ENCODE measurements around the gene TBC1D3G. TPM values are rescaled to one million over a fixed set of nuclear protein-coding genes. Genes with fewer than 3 reads are reported as not detected.
"Not testable (repeated sequence)": the region's sequence is repeated elsewhere in the genome, so short reads cannot be mapped to it uniquely, and the experiment has no call there.

TBC1D3G gene
- total RNA-seq (2014; rRNA removed; shearing (Covaris generic)) = not detected in 2 replicates

DNA sequence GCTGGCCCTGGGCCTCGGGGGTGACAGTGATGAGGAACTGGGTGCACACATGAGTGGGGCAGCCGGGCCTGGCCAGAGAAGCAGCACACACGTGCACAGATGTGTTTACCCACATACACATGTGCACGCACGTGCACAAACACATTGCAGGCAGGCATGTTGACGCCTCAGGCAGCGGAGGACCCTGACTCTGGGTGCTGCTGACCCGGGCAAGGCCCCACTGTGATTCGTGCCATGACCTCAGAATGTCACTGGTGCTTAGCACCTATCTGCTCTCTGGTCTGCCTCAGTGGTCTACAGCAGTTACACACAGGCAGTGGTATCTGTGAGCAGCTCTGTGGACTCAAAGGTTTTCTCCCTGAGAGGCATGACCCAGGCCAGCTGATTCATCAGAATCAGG lies at the start of gene TBC1D3G:
TBC1D3G (plus strand) TSS at position 301 of the 400 bp plus-strand sequence. CDS start 1,528 bp downstream, outside the sequence.
- not testable (repeated sequence) for H3K27ac ChIP-seq; DNase-seq; H3K36me3 ChIP-seq; H3K27me3 ChIP-seq; H3K4me3 ChIP-seq; H3K9me3 ChIP-seq (replicated peaks); H3K4me1 ChIP-seq

GRCh38 chr17:36283256-36283655 lies 40.4 kb upstream of the TBC1D3G start:
- H3K36me3 ChIP-seq; H3K4me3 ChIP-seq; H3K27me3 ChIP-seq; H3K27ac ChIP-seq; H3K9me3 ChIP-seq (replicated peaks); H3K4me1 ChIP-seq; DNase-seq: not testable (repeated sequence)

DNA sequence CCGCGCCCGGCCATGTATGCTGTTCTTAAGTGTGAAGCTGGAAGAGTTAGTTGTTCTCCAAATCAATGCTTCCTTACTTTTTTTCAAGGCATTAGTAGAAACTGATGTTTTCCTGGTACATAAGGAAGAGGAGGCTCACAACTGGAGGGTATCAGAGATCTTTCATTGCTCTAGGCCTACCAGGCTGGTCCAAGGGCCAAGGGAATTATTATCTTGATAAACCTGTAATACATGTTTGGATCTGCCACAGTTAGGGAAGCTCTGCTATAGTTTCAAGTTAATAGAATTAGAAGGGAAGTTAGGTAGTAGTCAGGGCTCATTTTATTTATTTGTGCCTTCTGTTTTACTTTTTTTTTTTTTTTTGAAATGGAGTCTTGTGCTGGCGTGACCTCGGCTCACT lies 39.5 kb upstream of the TBC1D3G start:
- not testable (repeated sequence) for H3K36me3 ChIP-seq; H3K27ac ChIP-seq; DNase-seq; H3K27me3 ChIP-seq; H3K4me3 ChIP-seq; H3K9me3 ChIP-seq (replicated peaks); H3K4me1 ChIP-seq

GRCh38 chr17:36289965-36290612 lies 33.6 kb upstream of the TBC1D3G start:
- H3K36me3 ChIP-seq; H3K9me3 ChIP-seq (replicated peaks); H3K4me3 ChIP-seq; H3K27ac ChIP-seq; H3K27me3 ChIP-seq; H3K4me1 ChIP-seq; DNase-seq: not testable (repeated sequence)

- not testable (repeated sequence) for H3K9me3 ChIP-seq (replicated peaks); H3K4me1 ChIP-seq; H3K27me3 ChIP-seq; H3K36me3 ChIP-seq; DNase-seq; H3K27ac ChIP-seq; H3K4me3 ChIP-seq
These were observed 28.5 kb upstream of the TBC1D3G start for GRCh38 chr17:36295161-36295560.

DNA sequence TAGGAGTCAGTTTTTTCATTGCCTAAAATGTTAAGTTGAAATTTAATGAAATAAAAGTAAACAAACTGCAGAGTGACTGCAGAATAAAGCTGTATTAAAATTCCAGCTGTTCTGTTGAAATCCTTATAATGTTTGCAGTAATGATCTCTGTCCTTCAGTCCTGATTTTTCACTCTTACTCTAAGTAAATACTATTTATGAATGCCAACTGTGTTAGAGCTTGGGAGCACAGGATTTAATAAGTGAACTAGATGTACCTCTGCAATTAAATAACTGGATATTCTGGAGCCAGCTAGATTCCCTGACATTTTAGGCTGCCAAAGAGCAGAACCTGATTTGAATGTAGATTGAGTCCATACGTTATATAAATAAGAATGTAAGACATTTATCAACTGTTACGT lies 7.9 kb upstream of the TBC1D3G start:
- not testable (repeated sequence) for H3K27ac ChIP-seq; H3K4me1 ChIP-seq; H3K4me3 ChIP-seq; H3K9me3 ChIP-seq (replicated peaks); H3K36me3 ChIP-seq; DNase-seq; H3K27me3 ChIP-seq

DNA sequence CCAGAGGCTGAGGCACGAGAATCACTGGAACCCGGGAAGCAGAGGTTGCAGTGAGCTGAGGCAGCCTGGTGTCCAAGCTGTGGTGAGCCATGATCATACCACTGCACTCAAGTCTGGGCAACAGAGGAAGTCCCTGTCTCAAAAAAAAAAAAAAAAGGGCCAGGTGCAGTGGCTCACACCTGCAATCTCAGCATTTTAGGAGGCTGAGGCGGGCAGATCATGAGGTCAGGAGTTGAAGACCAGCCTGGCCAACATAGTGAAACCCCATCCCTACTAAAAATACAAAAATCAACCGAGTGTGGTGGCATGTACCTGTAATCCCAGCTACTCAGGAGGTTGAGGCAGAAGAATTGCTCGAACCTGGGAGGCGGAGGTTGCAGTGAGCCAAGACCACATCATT lies 38.8 kb downstream of the TBC1D3G start:
- H3K27ac ChIP-seq; H3K4me1 ChIP-seq; H3K4me3 ChIP-seq; DNase-seq; H3K36me3 ChIP-seq; H3K9me3 ChIP-seq (replicated peaks); H3K27me3 ChIP-seq: not testable (repeated sequence)

GRCh38 chr17:36375938-36376337 lies 52.3 kb downstream of the TBC1D3G start:
- not testable (repeated sequence) for H3K27me3 ChIP-seq; H3K4me3 ChIP-seq; DNase-seq; H3K36me3 ChIP-seq; H3K27ac ChIP-seq; H3K4me1 ChIP-seq; H3K9me3 ChIP-seq (replicated peaks)

Other genes starting within 250 kb of the TBC1D3G start
- gene CCL3, start 233.7 kb upstream of the TBC1D3G start, total RNA-seq (2014; rRNA removed; shearing (Covaris generic)) = not detected in 2 replicates
- not detected in 2 replicates for gene CCL4, start 220.1 kb upstream of the TBC1D3G start, total RNA-seq (2014; rRNA removed; shearing (Covaris generic))
- 1.5 and 3.7 TPM in 2 replicates for gene TBC1D3B, start 147.2 kb upstream of the TBC1D3G start, total RNA-seq (2014; rRNA removed; shearing (Covaris generic))
- not detected in 2 replicates for gene CCL3L1, start 127.1 kb upstream of the TBC1D3G start, total RNA-seq (2014; rRNA removed; shearing (Covaris generic))
- not detected in 2 replicates for gene CCL4L2, start 112.8 kb upstream of the TBC1D3G start, total RNA-seq (2014; rRNA removed; shearing (Covaris generic))
- gene TBC1D3I, start 59.3 kb upstream of the TBC1D3G start, total RNA-seq (2014; rRNA removed; shearing (Covaris generic)) = not detected in 2 replicates
- gene TBC1D3H, start 64.6 kb downstream of the TBC1D3G start, total RNA-seq (2014; rRNA removed; shearing (Covaris generic)) = not detected in 2 replicates
- 89.7 and 90.5 TPM in 2 replicates for gene ZNHIT3, start 162.8 kb downstream of the TBC1D3G start, total RNA-seq (2014; rRNA removed; shearing (Covaris generic))
- gene MYO19, start 211.0 kb downstream of the TBC1D3G start, total RNA-seq (2014; rRNA removed; shearing (Covaris generic)) = 70.0 and 93.0 TPM in 2 replicates
- 22.6 and 23.4 TPM in 2 replicates for gene PIGW, start 211.1 kb downstream of the TBC1D3G start, total RNA-seq (2014; rRNA removed; shearing (Covaris generic))
- 70.8 and 81.9 TPM in 2 replicates for gene GGNBP2, start 221.0 kb downstream of the TBC1D3G start, total RNA-seq (2014; rRNA removed; shearing (Covaris generic))

Measured in SJCRH30 (cell line).